Thoracic aorta (tissue), 2 donors: ENCODE data around the gene MBNL1. TPM values are rescaled to one million over a fixed set of nuclear protein-coding genes. Genes with fewer than 3 reads are reported as not detected.

ENCODE experiments used
- ATAC-seq: fragments of 150-250 bp; one replicate; pipeline ENCODE4 v1.8.0; 2017; ENCODE audit warnings: low read depth; ENCODE audit not compliant: insufficient number of reproducible peaks, low FRiP score
- DNase-seq: peaks from one replicate; pipeline ENCODE4 v3.0.0-alpha.2; 2020; ENCODE audit warnings: low spot score
- H3K27ac ChIP-seq, 2 donors: fragments of 200-600 bp; sonication (generic); 1 replicate in 1 of 2; 2 replicates in 1 of 2; pipeline ENCODE4 v1.5.1; 2016; ENCODE audit warnings: mild to moderate bottlenecking in 2 of 2, moderate library complexity in 2 of 2
- H3K27me3 ChIP-seq: fragments of 200-600 bp; sonication (generic); replicated peaks from 2 replicates; pipeline ENCODE4 v1.6.0; 2016; ENCODE audit warnings: mild to moderate bottlenecking; ENCODE audit not compliant: insufficient read depth
- H3K36me3 ChIP-seq: fragments of 200-600 bp; sonication (generic); one replicate; pipeline ENCODE4 v1.5.1; 2016
- H3K4me1 ChIP-seq, 2 donors: fragments of 200-600 bp; sonication (generic); 1 replicate in 1 of 2; 2 replicates in 1 of 2; pipeline versions ENCODE4 v1.5.1 to v1.6.0; 2016; ENCODE audit warnings: low read depth in 2 of 2, mild to moderate bottlenecking in 1 of 2; ENCODE audit not compliant: control insufficient read depth in 1 of 2
- H3K4me3 ChIP-seq: fragments of 200-600 bp; sonication (generic); 2 replicates; pipeline ENCODE4 v1.5.1; 2016; ENCODE audit warnings: mild to moderate bottlenecking
- H3K9me3 ChIP-seq: fragments of 200-600 bp; sonication (generic); 2 replicates; pipeline ENCODE4 v1.5.1; 2016
- CTCF ChIP-seq: fragments of 200-600 bp; sonication (generic); IDR thresholded peaks from one replicate; pipeline ENCODE4 v1.5.1; 2019; ENCODE audit warnings: antibody characterized with exemption
- total RNA-seq, 2 donors: library from RNA; depleted of rRNA; stranded (reverse); fragments of >200 nt; gene quantifications; one replicate each; pipeline versions ENCODE4 v1.1.0 to v1.2.3, GENCODE V29; 2016

Gene MBNL1
- total RNA-seq, 2 donors from 2014 or later, result 783 to 1,062 TPM

GRCh38 chr3:152272771-152273242 lies 4.1 kb downstream of the MBNL1 start:
- no peak for ATAC-seq
- H3K4me3 ChIP-seq, result peak overlapping the region; percentile 85
- peaks cover 36 to 51% of the 10 kb centered on the region in 2 donors for H3K4me1 ChIP-seq

DNA sequence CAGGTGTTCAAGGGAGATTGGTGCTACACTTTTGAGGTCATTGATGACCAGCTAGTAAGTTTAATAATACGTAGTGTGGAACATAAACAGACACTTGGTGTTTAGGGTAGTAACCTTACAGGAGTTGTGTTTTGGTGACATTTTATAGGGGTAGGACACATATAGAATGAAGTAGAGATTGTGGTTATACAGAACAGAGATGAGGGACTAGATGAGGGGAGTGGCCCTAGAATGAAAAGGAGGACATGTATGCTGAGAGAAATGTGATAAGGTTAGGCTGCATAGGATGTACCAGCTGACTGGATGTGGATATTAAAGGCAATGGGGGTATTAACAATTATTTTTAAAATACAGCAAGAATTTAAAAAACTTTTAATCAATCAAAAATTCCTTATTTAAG lies 8.0 kb downstream of the MBNL1 start:
- H3K27me3 ChIP-seq, result no peaks in the 10 kb centered on the region
- H3K4me3 ChIP-seq, result peak overlapping the region; percentile 48
- no peak for ATAC-seq
- peak overlapping the region; percentile 97 to 99 for H3K27ac ChIP-seq
- no peaks in the 10 kb centered on the region for H3K9me3 ChIP-seq
- no peak for TF ChIP-seq CTCF
- DNase-seq, result no peak
- H3K4me1 ChIP-seq, result peaks cover 67 to 85% of the 10 kb centered on the region in 2 donors
- no peaks in the 10 kb centered on the region for H3K36me3 ChIP-seq

More at GRCh38 chr3:152272771-152273242, 4.1 kb downstream of the MBNL1 start:
- Histone ChIP-seq H3K36me3 (no peaks in the 10 kb centered on the region), H3K27me3 (no peaks in the 10 kb centered on the region), H3K9me3 (no peaks in the 10 kb centered on the region), H3K27ac (peak overlapping the region; percentile 97 to 99)
- no peak for DNase-seq
- TF ChIP-seq CTCF, result no peak

- DNase-seq, result no peak
- H3K4me3 ChIP-seq, result peak overlapping the region; percentile 46
- no peaks in the 10 kb centered on the region for H3K27me3 ChIP-seq
- ATAC-seq, result no peak
- H3K9me3 ChIP-seq, result no peaks in the 10 kb centered on the region
- peak overlapping the region; percentile 46 to 97 for H3K27ac ChIP-seq
- TF ChIP-seq CTCF, result no peak
- peaks cover 73 to 90% of the 10 kb centered on the region in 2 donors for H3K4me1 ChIP-seq
- no peaks in the 10 kb centered on the region for H3K36me3 ChIP-seq
These were observed 8.5 kb downstream of the MBNL1 start for GRCh38 chr3:152277198-152277597.

DNA sequence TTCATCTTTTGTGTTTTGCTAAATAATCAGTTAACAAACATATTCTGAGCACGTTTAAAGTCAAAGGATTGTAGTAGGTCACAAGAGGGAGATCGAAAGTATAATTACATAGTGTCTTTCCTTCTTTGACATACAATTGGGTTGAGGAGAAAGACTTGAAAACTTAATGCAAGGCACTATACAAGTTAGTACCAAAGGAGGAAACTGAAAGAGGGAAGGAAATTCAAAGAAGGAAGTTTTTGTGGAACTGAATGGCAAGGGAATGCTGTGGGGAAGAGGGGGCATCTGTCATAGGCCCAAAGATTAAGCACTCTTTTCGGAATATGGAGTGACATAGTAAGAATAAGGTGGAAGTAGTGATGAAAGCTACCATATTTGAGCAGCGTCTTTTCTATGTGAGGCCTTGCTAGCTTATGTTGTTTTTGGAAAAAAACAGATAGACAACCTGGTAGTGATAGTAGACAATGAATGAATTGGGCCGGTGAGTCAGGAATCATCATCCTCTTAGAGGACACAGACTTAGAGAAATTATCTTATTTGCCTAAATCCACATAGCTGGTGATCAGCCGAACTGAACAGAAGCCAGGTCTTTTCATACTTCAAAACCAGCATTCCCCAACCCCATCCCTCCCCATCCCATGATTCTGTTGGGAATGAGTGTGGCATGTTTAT lies 10.2 kb downstream of the MBNL1 start:
- TF ChIP-seq CTCF, result no peak

GRCh38 chr3:152279479-152279878 lies 10.8 kb downstream of the MBNL1 start:
- Histone ChIP-seq H3K27me3 (no peaks in the 10 kb centered on the region), H3K4me3 (peak overlapping the region; percentile 44), H3K4me1 (peaks cover 84 to 92% of the 10 kb centered on the region in 2 donors)

More for the DNA sequence above, 10.2 kb downstream of the MBNL1 start:
- peak overlapping the region; percentile 44 for H3K4me3 ChIP-seq
- DNase-seq (no peak), ATAC-seq (no peak)
- no peaks in the 10 kb centered on the region for H3K9me3 ChIP-seq
- H3K4me1 ChIP-seq, result peaks cover 86 to 92% of the 10 kb centered on the region in 2 donors
- H3K27me3 ChIP-seq, result no peaks in the 10 kb centered on the region
- H3K27ac ChIP-seq, result peak overlapping the region; percentile 41 to 97
- H3K36me3 ChIP-seq, result no peaks in the 10 kb centered on the region

More at GRCh38 chr3:152279479-152279878, 10.8 kb downstream of the MBNL1 start:
- ATAC-seq (no peak), DNase-seq (no peak)
- Histone ChIP-seq H3K9me3 (no peaks in the 10 kb centered on the region), H3K27ac (peak overlapping the region; percentile 41 to 97), H3K36me3 (no peaks in the 10 kb centered on the region)
- TF ChIP-seq CTCF, result no peak
